ENCODE data around the gene HES1.

The HES1 gene

DNA sequence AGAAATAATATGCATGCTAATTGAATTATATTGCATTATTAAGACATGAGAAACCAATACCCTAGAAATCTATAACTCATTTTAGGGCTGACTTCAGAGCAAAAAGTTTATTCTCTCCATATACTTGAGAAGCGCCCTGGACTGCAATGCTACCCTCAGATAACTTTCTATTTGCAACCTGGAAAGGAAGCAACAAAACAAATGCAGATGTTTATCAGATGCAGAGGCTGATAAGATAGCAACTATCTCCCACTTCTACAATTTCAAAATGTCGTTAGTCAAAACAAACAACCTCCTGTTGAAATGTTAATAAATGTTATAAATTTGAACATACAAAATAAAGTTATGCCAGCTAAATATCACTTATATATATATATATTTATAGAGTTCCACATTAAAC is 34.8 kb downstream of the HES1 start:
- no peak for DNase-seq

DNA sequence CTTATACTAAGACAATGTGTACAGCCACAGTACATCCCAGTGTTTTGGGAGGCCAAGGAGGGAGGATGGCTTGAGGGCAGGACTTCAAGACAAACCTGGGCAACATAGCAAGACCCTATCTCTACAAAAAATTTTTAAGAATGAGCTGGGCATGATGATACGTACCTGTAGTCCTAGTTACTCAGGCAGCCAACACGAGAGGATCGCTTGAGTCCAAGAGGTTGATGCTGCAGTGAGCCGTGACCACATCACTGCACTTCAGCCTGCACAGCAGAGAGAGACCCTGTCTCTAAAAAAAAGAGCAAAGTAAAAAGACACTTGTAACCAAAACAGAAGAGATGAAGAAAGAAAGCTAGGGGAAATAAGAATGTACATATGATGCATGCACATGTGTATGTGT is 38.5 kb downstream of the HES1 start:
- DNase-seq, result no peak

DNA sequence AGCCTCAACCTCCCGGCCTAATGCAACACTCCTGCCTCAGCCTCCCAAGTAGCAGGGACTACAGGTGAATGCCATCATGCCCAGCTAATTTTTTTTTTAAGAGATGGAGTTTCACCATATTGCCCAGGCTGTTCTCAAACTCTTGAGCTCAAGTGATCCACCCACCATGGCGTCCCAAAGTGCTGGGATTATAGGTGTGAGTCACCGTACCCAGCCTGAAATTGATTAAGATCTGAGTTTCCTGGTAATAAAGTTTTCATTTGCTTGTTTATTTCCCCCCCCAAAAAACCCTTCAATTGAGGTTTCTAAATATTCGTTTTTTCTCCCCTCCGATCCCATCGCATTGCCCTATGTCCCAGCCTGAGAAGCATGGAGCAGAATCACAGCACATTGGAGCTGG is 39.0 kb downstream of the HES1 start:
- DNase-seq, result no peak

DNA sequence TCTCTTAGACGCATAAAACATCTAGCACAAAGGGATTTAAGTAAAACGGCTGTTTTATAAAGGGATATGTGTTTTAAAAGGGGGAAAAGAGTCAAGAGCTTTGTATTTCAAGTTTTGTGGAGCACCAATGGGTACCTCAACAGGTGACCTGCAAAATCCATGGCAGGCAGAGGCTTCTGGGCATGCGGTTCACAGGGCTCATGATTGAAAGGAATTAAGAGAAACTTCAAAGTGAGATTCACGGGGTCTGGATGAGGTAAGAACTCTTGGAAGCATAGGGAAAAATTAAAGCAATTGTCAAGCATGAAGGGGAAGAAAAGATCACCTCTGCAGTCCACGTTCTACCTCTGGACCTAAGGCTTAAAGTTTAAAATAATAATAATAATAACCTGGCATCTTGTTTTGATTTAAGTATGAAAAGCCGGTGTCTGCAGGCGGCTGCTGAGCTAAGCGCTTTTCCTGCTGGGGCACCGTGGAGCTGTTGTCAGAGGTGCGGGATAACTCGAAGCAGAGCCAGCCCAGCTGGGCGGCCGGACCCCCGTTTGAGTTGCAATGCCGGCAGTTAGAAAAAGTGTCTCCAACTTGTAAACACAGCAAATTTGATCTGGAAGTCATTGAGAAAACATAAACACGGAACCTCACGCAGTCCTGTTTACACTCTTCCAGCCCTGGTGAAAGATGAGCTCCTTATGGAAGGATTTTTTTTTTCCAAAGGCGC is 40.5 kb downstream of the HES1 start:
- DNase-seq, result no peak

DNA sequence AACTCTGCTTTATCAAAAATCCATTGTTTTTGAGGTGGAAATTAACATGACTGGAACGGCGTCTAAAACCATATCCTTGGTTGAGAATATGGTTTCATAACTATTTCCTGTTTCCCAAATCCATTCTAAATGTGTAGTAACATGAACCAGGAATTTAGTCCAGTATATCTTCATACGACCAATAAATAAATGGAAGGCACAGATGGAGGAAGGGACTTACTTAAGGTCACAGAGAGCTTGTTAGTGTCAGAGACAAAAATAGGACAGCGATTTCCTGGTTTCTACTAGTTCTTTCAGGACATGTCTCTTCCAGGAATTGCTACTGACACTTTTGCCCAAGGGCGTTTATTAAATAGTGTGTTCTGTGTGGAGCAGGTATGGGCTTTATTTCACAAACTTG is 41.2 kb downstream of the HES1 start:
- DNase-seq, result no peak

DNA sequence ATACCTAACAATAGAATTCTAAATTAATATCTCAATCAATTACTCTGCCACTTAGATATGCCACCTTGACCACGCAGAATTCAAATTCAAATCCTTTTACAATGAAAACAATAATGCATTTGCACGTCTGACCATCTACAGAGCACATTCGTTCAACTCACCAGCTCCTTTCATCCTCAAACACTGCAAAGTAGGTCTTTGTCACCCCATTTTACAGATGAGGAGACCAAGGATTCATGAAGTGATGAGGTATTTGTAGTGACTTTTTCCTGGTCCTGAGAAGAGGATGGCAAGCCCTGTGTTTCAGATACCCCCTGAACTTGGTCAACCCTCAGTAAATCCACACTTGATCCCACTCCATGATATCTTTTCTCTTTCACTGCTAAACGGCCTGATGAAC is 42.2 kb downstream of the HES1 start:
- DNase-seq, result no peak

DNA sequence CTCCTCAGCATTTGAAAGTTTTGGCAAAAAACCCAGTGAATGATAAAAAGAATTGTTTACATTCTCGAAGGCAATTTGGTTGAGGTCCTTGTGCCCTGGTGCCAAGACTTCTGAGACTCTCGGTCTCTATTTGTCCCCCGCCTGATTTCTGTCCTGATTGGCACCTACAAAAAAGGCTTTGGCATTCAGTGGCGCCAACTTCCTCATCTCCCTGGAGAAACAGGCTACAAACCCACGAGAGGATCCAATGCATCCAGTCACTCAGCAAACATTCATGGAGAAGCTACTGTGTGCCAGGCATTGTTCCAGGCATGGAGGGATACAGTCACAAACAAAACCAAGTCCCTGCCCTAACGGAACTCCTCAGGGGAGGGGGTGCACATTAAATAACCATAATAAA is 42.7 kb downstream of the HES1 start:
- no peak for DNase-seq

DNA sequence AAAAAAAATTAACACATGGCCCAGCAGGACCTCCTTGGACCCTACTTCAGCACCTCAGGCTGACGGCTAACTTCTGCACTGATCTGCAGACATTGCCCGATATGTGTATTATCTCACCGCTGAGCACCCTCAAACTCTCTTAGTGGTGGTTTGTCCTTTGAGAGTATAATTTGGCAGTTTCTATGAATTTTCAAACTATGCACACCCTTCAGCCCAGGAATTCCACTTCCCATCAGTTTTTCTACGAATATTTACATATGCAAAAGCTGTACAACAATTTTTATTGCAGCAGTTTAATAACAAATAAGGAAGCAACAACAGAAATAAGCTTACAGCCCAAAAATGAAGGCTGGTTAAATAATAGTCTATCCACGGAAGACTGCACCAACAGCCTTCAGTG is 44.6 kb downstream of the HES1 start:
- no peak for DNase-seq

DNA sequence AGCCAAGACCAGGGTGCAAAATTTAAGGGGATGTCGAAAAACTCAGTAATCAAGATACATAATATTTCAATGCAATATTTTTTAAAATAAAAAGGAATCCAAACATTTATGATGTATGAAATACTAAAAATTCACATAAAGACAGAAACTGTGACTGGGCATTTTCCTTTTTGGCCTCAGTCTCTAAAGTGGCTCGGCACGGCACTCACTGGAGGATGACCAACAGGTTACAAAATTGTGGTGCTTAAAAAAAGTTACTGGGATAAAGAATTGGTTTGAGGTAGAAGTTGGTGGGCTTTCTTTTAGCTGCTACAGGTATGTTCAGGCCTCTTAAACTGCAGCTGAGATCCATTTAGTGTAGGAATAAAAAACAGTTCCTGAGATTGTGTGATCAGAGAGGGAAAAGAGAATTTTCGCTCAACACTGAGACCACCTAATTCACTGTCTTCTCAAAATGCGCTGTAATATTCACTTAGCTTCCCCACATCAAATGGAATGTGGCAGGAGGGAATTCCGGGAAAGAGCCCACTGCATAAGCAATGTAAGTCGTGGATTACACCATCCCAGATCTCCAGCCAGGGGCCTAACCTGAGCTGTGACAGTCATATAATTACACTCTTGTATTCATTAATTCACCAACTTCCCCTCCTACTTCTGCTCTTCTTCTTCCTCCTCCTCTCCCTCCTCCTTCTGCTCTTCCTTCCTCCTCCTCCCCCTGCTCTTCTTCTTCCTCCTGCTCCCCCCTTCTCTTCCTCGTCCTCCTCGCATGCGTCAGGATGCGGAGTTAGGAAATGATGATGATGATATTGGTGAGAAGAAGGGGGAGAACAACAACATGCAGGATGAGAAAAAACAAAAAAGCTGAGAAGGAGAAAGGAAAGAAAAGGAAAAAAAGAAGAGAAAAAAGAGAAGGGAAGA is 45.9 kb downstream of the HES1 start:
- DNase-seq, result no peak

DNA sequence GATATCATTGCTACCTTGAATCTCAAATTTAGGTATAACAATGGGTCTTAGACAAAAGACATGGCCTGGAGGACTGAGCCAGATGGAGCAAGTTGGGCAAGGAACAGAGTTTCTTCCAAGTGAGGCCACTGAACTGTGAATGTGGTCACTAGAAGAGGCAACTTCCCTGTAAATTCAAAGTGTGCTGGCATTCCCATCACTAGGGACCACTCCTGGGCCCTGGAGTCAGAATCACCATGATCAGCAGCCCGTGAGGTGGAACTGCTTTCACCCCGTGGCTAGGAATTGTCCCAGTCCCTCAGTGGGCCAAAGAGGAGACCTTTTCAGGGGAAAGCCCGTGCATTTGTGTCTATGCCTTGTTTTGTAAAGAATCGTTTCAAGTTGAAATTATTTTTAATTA is 47.3 kb downstream of the HES1 start:
- DNase-seq, result no peak

DNA sequence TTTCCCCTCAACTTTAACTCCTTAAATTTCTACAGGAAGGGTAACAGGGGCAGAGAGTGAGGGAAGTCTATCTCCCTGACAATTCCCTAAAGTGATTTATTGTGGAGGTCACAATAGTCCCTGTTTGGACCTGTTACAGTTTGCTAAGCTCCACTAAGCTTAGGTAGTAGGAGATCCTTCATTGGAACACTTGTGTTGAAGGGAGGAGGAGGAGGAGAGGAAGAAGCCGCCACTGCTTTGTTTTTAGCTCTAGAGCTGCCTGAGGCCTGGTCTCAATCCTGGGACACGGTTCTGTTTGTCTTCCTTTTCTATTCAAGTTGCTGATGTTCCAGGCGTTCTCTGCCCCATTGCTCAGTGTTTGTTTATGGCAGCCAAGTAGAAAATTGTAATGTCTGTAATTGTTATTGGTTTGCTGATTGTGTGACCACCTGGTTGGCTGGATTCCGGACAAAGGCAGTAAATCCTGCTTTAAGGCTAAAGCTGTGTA is 48.4 kb downstream of the HES1 start:
- no peak for DNase-seq

DNA sequence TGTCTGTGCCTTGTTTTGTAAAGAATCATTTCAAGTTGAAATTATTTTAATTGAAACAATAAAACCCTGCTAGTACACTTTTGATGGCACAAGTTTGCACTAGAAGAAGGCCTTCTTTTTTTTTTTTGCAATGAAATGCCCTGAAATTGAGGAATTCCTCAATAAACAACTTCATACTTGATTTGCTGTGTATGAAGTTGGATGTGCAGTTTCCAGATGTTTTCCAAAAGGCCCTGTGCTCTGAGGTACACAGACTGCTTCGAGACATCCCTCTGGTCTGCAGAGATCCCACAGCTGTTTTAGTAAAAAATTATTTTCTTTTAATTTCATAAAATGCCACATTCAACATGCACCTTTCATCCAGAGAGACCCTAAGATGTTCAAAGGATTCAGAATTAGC is 48.9 kb downstream of the HES1 start:
- no peak for DNase-seq

DNA sequence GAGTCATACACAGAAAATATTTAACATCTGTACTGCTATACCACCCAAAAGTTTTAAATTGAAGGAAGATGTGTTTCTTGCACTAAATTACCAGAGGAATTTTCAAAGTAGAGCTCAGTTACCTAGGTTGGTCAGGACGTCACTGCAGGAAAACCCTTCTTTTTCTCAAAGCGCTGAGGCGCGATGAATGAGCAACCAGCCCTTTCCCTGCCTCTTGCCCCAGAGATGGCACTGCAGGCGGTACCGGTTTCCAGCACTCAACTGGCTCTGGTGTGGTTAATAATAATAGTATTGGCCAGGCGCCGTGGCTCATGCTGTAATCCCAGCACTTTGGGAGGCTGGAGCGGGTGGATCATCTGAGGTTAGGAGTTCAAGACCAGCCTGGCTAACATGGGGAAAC is 49.3 kb downstream of the HES1 start:
- no peak for DNase-seq

DNA sequence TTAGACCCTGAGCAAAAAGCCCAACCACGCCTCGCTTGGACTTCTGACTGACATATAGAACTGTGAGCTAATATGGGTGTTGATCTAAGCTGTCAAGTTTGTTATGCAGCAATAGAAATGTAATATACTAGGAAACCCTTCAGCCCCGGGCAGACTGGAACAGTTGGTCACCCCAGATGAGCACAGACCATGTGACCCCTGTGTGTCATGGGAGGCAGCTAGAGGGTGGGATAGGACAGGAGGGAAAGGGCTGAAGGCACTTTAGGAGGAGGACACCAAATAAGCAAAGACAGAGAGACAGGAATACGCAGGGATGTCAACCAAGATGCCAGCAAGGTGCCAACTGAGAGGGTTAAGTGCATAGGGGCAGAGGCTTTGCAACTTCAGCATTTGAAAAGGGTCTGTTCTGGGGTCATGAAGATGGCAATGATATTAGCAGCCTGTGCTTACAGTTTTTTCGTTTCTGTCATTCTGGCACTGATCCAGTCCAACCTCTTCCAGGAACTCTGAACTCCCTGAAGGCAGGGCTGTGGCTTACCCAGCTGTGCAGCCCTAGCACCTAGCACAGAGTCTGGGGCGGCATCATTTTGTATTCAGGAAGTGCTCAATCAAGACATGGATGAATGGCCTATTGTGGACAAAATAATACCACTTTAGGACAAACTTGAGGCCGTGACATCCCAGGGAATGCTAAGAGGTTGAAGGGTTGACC is 51.4 kb downstream of the HES1 start:
- DNase-seq, result no peak
